HEK293 (cell line): ENCODE data around the gene SFXN1.

Source experiments
- CTCF ChIA-PET: fragments of 350-600 bp; formaldehyde crosslinking; extraction: SDS; loops from one replicate; lab custom pipeline; 2021; ENCODE audit warnings: antibody characterized with exemption; lab: Yijun Ruan, JAX
- POLR2A ChIA-PET: fragments of 300-600 bp; formaldehyde crosslinking; extraction: SDS; loops from one replicate; lab custom pipeline; 2020; ENCODE audit warnings: antibody characterized with exemption, inconsistent platforms; lab: Yijun Ruan, JAX
- H3K27ac ChIP-seq: fragments of 200-500 bp; sonication (Bioruptor generic); 2 replicates; pipeline ENCODE4 v1.5.1; 2014; ENCODE audit warnings: low read depth, low read length, control low read depth, inconsistent platforms; ENCODE audit errors: extremely low read depth
- H3K36me3 ChIP-seq, 2 experiments: fragments of 200-500 bp in 1 of 2; sonication (Bioruptor generic) in 1 of 2; 1 replicate in 1 of 2; 2 replicates in 1 of 2; pipeline ENCODE4 v1.5.1; 2014 to 2017; ENCODE audit warnings: inconsistent platforms in 2 of 2, low read length in 2 of 2; ENCODE audit not compliant: control insufficient read depth in 2 of 2, insufficient read depth in 1 of 2
- H3K4me1 ChIP-seq: fragments of 200-500 bp; sonication (Bioruptor generic); 2 replicates; pipeline ENCODE4 v1.5.1; 2014; ENCODE audit warnings: mild to moderate bottlenecking, low read length, inconsistent platforms; ENCODE audit not compliant: control insufficient read depth, insufficient read depth
- H3K4me3 ChIP-seq: 2 replicates; pipeline ENCODE4 v1.5.1; 2011; ENCODE audit warnings: low read depth, mild to moderate bottlenecking, control low read depth, low read length, moderate library complexity
- H3K9me3 ChIP-seq: fragments of 200-500 bp; sonication (Bioruptor generic); 2 replicates; pipeline ENCODE4 v1.5.1; 2014; ENCODE audit warnings: low read depth, low read length, inconsistent platforms; ENCODE audit not compliant: control insufficient read depth, insufficient read depth
- GLI2 ChIP-seq: fragments of 450-650 bp; formaldehyde crosslinking; IDR thresholded peaks from 2 replicates; pipeline ENCODE4; 2017; ENCODE audit warnings: missing biosample characterization, missing genetic modification characterization, low read depth, borderline replicate concordance
- GLI4 ChIP-seq: fragments of 450-650 bp; formaldehyde crosslinking; IDR thresholded peaks from 2 replicates; pipeline ENCODE4 v1.5.1; 2016; ENCODE audit warnings: missing biosample characterization, missing genetic modification characterization
- GLIS2 ChIP-seq: fragments of 450-650 bp; formaldehyde crosslinking; IDR thresholded peaks from 2 replicates; pipeline ENCODE4 v1.5.1; 2016; ENCODE audit warnings: missing biosample characterization, missing genetic modification characterization
- HOXD13 ChIP-seq: sonication (generic); formaldehyde crosslinking; IDR thresholded peaks from 2 replicates; pipeline ENCODE4 v1.8.0; 2022; ENCODE audit warnings: missing genetic modification reagents, borderline replicate concordance
- SCRT2 ChIP-seq: fragments of 450-650 bp; formaldehyde crosslinking; IDR thresholded peaks from 2 replicates; pipeline ENCODE4 v1.5.1; 2016; ENCODE audit warnings: missing biosample characterization, missing genetic modification characterization
- SP3 ChIP-seq: fragments of 450-650 bp; formaldehyde crosslinking; IDR thresholded peaks from 2 replicates; pipeline ENCODE4 v1.5.1; 2016; ENCODE audit warnings: missing biosample characterization, missing genetic modification characterization
- TCF7L2 ChIP-seq: IDR thresholded peaks from 2 replicates; pipeline ENCODE4 v1.6.1; 2011; ENCODE audit warnings: low read depth, mild to moderate bottlenecking, inconsistent platforms, low read length, moderate library complexity, borderline replicate concordance
- ZFP37 ChIP-seq: fragments of 450-650 bp; formaldehyde crosslinking; IDR thresholded peaks from 2 replicates; pipeline ENCODE4 v1.5.1; 2016; ENCODE audit warnings: missing biosample characterization, missing genetic modification characterization
- ZFP69B ChIP-seq: fragments of 450-650 bp; formaldehyde crosslinking; IDR thresholded peaks from 2 replicates; pipeline ENCODE4 v1.5.1; 2016; ENCODE audit warnings: missing biosample characterization, missing genetic modification characterization
- ZNF121 ChIP-seq: fragments of 450-650 bp; formaldehyde crosslinking; IDR thresholded peaks from 2 replicates; pipeline ENCODE4 v1.5.1; 2016; ENCODE audit warnings: missing biosample characterization, missing genetic modification characterization
- ZNF19 ChIP-seq: fragments of 450-650 bp; formaldehyde crosslinking; IDR thresholded peaks from 2 replicates; pipeline ENCODE4; 2016; ENCODE audit warnings: missing biosample characterization, missing genetic modification characterization, low read depth
- ZNF223 ChIP-seq: fragments of 450-650 bp; formaldehyde crosslinking; IDR thresholded peaks from 2 replicates; pipeline ENCODE4 v1.5.1; 2016; ENCODE audit warnings: missing biosample characterization, missing genetic modification characterization
- ZNF274 ChIP-seq, 2 experiments: fragments of 200-500 bp in 1 of 2; fragments of 450-650 bp in 1 of 2; sonication (Bioruptor generic) in 1 of 2; formaldehyde crosslinking in 1 of 2; IDR thresholded peaks; 2 replicates each; pipeline versions ENCODE4 v1.5.1 to v1.6.1; 2014 to 2016; ENCODE audit warnings: borderline replicate concordance in 1 of 2, inconsistent platforms in 1 of 2, low read length in 1 of 2, missing biosample characterization in 1 of 2, missing genetic modification characterization in 1 of 2
- ZNF549 ChIP-seq: fragments of 450-650 bp; IDR thresholded peaks from 2 replicates; pipeline ENCODE4 v1.5.1; 2018; ENCODE audit warnings: missing biosample characterization, missing genetic modification characterization, mild to moderate bottlenecking, inconsistent platforms, moderate library complexity
- ZNF658 ChIP-seq: fragments of 450-650 bp; formaldehyde crosslinking; IDR thresholded peaks from 2 replicates; pipeline ENCODE4; 2016; ENCODE audit warnings: missing biosample characterization, missing genetic modification characterization
- ZNF660 ChIP-seq: fragments of 450-650 bp; IDR thresholded peaks from 2 replicates; pipeline ENCODE4 v1.5.1; 2018; ENCODE audit warnings: missing biosample characterization, mild to moderate bottlenecking, missing genetic modification characterization
- ZNF670 ChIP-seq: fragments of 450-650 bp; formaldehyde crosslinking; IDR thresholded peaks from 2 replicates; pipeline ENCODE4 v1.5.1; 2016; ENCODE audit warnings: missing biosample characterization, missing genetic modification characterization, low read depth
- ZNF791 ChIP-seq: fragments of 450-650 bp; formaldehyde crosslinking; IDR thresholded peaks from 2 replicates; pipeline ENCODE4 v1.5.1; 2016; ENCODE audit warnings: missing biosample characterization, missing genetic modification characterization
- TF ChIP-seq, protein P1 (sequence below): fragments of 450-650 bp; formaldehyde crosslinking; IDR thresholded peaks from 2 replicates; pipeline ENCODE4 v1.5.1; 2017; ENCODE audit warnings: missing biosample characterization, missing genetic modification characterization
- TF ChIP-seq, protein P2 (sequence below): fragments of 450-650 bp; formaldehyde crosslinking; IDR thresholded peaks from 2 replicates; pipeline ENCODE4 v1.5.1; 2016; ENCODE audit warnings: missing biosample characterization, missing genetic modification characterization
- TF ChIP-seq, protein P3 (sequence below): fragments of 450-650 bp; formaldehyde crosslinking; IDR thresholded peaks from 2 replicates; pipeline ENCODE4 v1.5.1; 2016; ENCODE audit warnings: missing biosample characterization, missing genetic modification characterization
- TF ChIP-seq, protein P4 (sequence below): fragments of 450-650 bp; formaldehyde crosslinking; IDR thresholded peaks from 2 replicates; pipeline ENCODE4 v1.5.1; 2016; ENCODE audit warnings: missing biosample characterization, missing genetic modification characterization, low read depth
- TF ChIP-seq, protein P5 (sequence below): fragments of 450-650 bp; formaldehyde crosslinking; IDR thresholded peaks from 2 replicates; pipeline ENCODE4 v1.5.1; 2016; ENCODE audit warnings: missing biosample characterization, missing genetic modification characterization

Gene SFXN1

DNA sequence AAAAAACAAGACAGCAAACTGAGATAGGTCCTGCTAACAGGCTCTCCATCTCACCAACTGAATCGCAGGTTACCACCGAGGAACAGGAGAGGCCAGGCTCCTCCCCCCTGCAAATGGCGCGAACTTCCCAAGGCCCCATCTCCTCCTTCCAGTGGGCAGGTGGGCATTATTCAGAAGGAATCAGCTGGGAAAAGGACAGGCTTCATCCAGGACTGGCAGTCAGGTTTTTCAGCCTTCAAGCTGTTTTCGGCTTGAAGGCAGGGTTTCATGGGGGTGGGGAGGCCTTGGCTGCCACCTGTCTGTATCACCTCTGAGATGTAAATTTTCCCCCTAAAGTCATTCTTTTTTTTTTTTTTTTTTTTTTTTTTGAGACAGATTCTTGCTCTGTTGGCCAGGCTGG is 79.4 kb downstream of the SFXN1 start:
- POLR2A ChIA-PET, result no interaction called here
- no peak overlapping the region for H3K27ac ChIP-seq
- H3K36me3 ChIP-seq, result no peaks in the 10 kb centered on the region
- no peaks in the 10 kb centered on the region for H3K9me3 ChIP-seq
- H3K4me3 ChIP-seq, result no peak overlapping the region
- CTCF ChIA-PET, result interaction anchor here (1.8 kb wide), 1 partner anchor 24 kb away, joined by 4 read pairs; no protein-coding TSS in a partner anchor
- TF ChIP-seq GLI2 (no peak), TCF7L2 (no peak), ZFP69B (tag by site-specific recombination) (no peak), ZNF660 (tag by site-specific recombination) (no peak), ZNF223 (no peak), ZFP37 (tag by site-specific recombination) (no peak), SCRT2 (no peak), ZNF658 (no peak), HOXD13 (no peak), GLIS2 (tag by site-specific recombination) (no peak), SP3 (tag by site-specific recombination) (no peak), ZNF19 (tag by site-specific recombination) (no peak), ZNF791 (tag by site-specific recombination) (no peak), ZNF549 (no peak)
- TF ChIP-seq, protein P1, sequence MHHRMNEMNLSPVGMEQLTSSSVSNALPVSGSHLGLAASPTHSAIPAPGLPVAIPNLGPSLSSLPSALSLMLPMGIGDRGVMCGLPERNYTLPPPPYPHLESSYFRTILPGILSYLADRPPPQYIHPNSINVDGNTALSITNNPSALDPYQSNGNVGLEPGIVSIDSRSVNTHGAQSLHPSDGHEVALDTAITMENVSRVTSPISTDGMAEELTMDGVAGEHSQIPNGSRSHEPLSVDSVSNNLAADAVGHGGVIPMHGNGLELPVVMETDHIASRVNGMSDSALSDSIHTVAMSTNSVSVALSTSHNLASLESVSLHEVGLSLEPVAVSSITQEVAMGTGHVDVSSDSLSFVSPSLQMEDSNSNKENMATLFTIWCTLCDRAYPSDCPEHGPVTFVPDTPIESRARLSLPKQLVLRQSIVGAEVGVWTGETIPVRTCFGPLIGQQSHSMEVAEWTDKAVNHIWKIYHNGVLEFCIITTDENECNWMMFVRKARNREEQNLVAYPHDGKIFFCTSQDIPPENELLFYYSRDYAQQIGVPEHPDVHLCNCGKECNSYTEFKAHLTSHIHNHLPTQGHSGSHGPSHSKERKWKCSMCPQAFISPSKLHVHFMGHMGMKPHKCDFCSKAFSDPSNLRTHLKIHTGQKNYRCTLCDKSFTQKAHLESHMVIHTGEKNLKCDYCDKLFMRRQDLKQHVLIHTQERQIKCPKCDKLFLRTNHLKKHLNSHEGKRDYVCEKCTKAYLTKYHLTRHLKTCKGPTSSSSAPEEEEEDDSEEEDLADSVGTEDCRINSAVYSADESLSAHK (tag by site-specific recombination), result no peak
- TF ChIP-seq, protein P2, sequence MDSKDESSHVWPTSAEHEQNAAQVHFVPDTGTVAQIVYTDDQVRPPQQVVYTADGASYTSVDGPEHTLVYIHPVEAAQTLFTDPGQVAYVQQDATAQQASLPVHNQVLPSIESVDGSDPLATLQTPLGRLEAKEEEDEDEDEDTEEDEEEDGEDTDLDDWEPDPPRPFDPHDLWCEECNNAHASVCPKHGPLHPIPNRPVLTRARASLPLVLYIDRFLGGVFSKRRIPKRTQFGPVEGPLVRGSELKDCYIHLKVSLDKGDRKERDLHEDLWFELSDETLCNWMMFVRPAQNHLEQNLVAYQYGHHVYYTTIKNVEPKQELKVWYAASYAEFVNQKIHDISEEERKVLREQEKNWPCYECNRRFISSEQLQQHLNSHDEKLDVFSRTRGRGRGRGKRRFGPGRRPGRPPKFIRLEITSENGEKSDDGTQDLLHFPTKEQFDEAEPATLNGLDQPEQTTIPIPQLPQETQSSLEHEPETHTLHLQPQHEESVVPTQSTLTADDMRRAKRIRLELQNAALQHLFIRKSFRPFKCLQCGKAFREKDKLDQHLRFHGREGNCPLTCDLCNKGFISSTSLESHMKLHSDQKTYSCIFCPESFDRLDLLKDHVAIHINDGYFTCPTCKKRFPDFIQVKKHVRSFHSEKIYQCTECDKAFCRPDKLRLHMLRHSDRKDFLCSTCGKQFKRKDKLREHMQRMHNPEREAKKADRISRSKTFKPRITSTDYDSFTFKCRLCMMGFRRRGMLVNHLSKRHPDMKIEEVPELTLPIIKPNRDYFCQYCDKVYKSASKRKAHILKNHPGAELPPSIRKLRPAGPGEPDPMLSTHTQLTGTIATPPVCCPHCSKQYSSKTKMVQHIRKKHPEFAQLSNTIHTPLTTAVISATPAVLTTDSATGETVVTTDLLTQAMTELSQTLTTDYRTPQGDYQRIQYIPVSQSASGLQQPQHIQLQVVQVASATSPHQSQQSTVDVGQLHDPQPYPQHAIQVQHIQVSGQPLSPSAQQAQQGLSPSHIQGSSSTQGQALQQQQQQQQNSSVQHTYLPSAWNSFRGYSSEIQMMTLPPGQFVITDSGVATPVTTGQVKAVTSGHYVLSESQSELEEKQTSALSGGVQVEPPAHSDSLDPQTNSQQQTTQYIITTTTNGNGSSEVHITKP (tag by site-specific recombination), result no peak
- TF ChIP-seq, protein P3, sequence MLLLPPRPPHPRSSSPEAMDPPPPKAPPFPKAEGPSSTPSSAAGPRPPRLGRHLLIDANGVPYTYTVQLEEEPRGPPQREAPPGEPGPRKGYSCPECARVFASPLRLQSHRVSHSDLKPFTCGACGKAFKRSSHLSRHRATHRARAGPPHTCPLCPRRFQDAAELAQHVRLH, result no peak
- TF ChIP-seq, protein P4, sequence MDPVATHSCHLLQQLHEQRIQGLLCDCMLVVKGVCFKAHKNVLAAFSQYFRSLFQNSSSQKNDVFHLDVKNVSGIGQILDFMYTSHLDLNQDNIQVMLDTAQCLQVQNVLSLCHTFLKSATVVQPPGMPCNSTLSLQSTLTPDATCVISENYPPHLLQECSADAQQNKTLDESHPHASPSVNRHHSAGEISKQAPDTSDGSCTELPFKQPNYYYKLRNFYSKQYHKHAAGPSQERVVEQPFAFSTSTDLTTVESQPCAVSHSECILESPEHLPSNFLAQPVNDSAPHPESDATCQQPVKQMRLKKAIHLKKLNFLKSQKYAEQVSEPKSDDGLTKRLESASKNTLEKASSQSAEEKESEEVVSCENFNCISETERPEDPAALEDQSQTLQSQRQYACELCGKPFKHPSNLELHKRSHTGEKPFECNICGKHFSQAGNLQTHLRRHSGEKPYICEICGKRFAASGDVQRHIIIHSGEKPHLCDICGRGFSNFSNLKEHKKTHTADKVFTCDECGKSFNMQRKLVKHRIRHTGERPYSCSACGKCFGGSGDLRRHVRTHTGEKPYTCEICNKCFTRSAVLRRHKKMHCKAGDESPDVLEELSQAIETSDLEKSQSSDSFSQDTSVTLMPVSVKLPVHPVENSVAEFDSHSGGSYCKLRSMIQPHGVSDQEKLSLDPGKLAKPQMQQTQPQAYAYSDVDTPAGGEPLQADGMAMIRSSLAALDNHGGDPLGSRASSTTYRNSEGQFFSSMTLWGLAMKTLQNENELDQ (tag by site-specific recombination), result no peak
- no peaks in the 10 kb centered on the region for H3K4me1 ChIP-seq

DNA sequence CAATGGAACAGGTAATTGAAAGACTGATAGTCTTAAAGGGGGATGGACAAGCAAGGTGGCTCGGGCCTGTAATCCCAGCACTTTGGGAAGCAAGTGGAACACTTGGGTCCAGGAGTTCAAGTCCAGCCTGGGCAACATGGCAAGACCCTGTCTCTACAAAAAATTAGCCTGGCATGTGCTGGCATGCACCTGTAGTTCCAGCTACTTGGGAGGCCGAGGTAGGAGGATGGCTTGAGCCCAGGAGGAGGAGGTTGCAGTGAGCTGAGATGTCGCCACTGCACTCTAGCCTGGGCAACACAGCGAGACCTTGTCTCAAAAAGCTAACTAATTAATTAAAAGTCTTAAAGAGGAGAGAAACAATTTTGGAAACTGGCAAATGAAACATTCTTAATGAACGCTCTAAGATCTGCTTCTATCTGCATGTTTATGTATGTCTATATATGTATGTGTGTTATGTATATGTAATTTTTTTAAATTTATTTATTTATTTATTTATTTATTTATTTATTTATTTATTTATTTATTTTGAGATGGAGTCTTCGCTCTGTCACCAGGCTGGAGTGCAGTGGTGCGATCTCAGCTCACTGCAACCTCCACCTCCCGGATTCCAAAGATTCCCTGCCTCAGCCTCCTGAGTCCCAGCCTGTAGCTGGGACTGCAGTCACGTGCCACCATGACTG is 80.6 kb downstream of the SFXN1 start:
- CTCF ChIA-PET, result interaction anchor here (0.8 to 1.8 kb wide), 2 partner anchors 9 to 25 kb away, joined by 4 to 5 read pairs; no protein-coding TSS in a partner anchor
- Histone ChIP-seq H3K9me3 (no peaks in the 10 kb centered on the region), H3K27ac (no peak overlapping the region), H3K4me3 (no peak overlapping the region), H3K4me1 (no peaks in the 10 kb centered on the region), H3K36me3 (no peaks in the 10 kb centered on the region)
- POLR2A ChIA-PET, result no interaction called here
- no peak for TF ChIP-seq GLI4 (tag by site-specific recombination)
- TF ChIP-seq, protein P5, sequence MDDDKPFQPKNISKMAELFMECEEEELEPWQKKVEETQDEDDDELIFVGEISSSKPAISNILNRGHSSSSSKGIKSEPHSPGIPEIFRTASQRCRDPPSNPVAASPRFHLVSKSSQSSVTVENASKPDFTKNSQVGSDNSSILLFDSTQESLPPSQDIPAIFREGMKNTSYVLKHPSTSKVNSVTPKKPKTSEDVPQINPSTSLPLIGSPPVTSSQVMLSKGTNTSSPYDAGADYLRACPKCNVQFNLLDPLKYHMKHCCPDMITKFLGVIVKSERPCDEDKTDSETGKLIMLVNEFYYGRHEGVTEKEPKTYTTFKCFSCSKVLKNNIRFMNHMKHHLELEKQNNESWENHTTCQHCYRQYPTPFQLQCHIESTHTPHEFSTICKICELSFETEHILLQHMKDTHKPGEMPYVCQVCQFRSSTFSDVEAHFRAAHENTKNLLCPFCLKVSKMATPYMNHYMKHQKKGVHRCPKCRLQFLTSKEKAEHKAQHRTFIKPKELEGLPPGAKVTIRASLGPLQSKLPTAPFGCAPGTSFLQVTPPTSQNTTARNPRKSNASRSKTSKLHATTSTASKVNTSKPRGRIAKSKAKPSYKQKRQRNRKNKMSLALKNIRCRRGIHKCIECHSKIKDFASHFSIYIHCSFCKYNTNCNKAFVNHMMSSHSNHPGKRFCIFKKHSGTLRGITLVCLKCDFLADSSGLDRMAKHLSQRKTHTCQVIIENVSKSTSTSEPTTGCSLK (tag by site-specific recombination), result no peak
- TF ChIP-seq ZNF121 (tag by site-specific recombination), result peak; percentile 53
- TF ChIP-seq ZNF274 (IDR thresholded peaks at IDR 0.05; ENCODE audit: low read length), result no peak
- no peak for TF ChIP-seq ZNF274 (tag by site-specific recombination; IDR thresholded peaks at IDR 0.05; ENCODE audit: borderline replicate concordance)
- TF ChIP-seq ZNF670, result no peak
